Mucosa of descending colon (tissue), 3 donors: ENCODE results near the gene SPPL2A. TPM values are rescaled to one million over a fixed set of nuclear protein-coding genes. Genes with fewer than 3 reads are reported as not detected.
A peak's percentile ranks its signal among the peaks of the same experiment; 100 is the strongest.

Source experiments
- ATAC-seq: fragments of 200-7000 bp; cut with Tn5 transposase; one replicate; pipeline ENCODE4 v1.9.1; 2020; ENCODE audit warnings: mild to moderate bottlenecking, moderate library complexity
- DNase-seq, 3 donors: peaks; one replicate each; pipeline ENCODE4 v3.0.0-alpha.2; 2020
- H3K36me3 ChIP-seq: fragments of 200-600 bp; one replicate; pipeline ENCODE4 v1.8.0; 2021; ENCODE audit warnings: low read depth, mild to moderate bottlenecking
- H3K4me1 ChIP-seq: fragments of 200-600 bp; one replicate; pipeline ENCODE4 v1.8.0; 2021; ENCODE audit warnings: low read depth, mild to moderate bottlenecking
- H3K4me3 ChIP-seq: fragments of 200-600 bp; one replicate; pipeline ENCODE4 v1.8.0; 2021; ENCODE audit warnings: mild to moderate bottlenecking
- H3K9me3 ChIP-seq: fragments of 200-600 bp; one replicate; pipeline ENCODE4 v1.8.0; 2021; ENCODE audit warnings: mild to moderate bottlenecking
- CTCF ChIP-seq: fragments of 200-600 bp; IDR thresholded peaks from one replicate; pipeline ENCODE4 v1.8.0; 2022; ENCODE audit warnings: antibody characterized with exemption, mild to moderate bottlenecking
- intact Hi-C, 2 donors: fragments of 100-400 bp; cut with DNase I in 1 of 2; cut with micrococcal nuclease in 1 of 2; formaldehyde crosslinking; loops; one replicate each; pipeline versions ENCODE4 v1.11.0 to v1.11.1; 2022; cut with DNase I, micrococcal nuclease
- total RNA-seq, 3 donors: library from RNA; stranded (reverse); fragmentation: NEBNext Ultra II Directional in 2 of 3; extraction: Animal tissue kit (Norgen Biotek cat#: 25700) in 2 of 3; gene quantifications; one replicate each; pipeline versions ENCODE4 v1.2.1 to v1.2.4, GENCODE V29; 2021 to 2023
- donor health status: DM: no; HTN: no; CAD: no; lungs with moderate emphysema.
- donor health status: DM: no; HTN: no; CAD: no.
- donor health status: DM: no; HTN: yes; CAD: no.

The SPPL2A gene
- total RNA-seq, 3 donors from 2014 or later = 167 to 341 (median 287) TPM

- H3K4me3 ChIP-seq = peak overlapping the region; percentile 75
- no peak for TF ChIP-seq CTCF
- intact Hi-C loops = loop anchor here in 1 of 2 donors (5.0 kb wide), 1 partner anchor 191 kb away; no protein-coding TSS in a partner anchor
- DNase-seq (peak; percentile 61 to 79 (median 76)), ATAC-seq (peak; percentile 73)
- H3K4me1 ChIP-seq = peaks cover 19% of the 10 kb centered on the region
- H3K36me3 ChIP-seq = no peaks in the 10 kb centered on the region
- H3K9me3 ChIP-seq = no peaks in the 10 kb centered on the region
Observed at GRCh38 chr15:50685976-50686468, 79.5 kb downstream of the SPPL2A start.

- TF ChIP-seq CTCF = no peak
- Histone ChIP-seq H3K9me3 (no peaks in the 10 kb centered on the region), H3K4me3 (peak overlapping the region; percentile 75), H3K4me1 (peaks cover 19% of the 10 kb centered on the region), H3K36me3 (no peaks in the 10 kb centered on the region)
- intact Hi-C loops = loop anchor here in 1 of 2 donors (5.0 kb wide), 1 partner anchor 192 kb away; no protein-coding TSS in a partner anchor
- DNase-seq (no peak), ATAC-seq (no peak)
Observed at GRCh38 chr15:50685191-50685975, 80.1 kb downstream of the SPPL2A start.

DNA sequence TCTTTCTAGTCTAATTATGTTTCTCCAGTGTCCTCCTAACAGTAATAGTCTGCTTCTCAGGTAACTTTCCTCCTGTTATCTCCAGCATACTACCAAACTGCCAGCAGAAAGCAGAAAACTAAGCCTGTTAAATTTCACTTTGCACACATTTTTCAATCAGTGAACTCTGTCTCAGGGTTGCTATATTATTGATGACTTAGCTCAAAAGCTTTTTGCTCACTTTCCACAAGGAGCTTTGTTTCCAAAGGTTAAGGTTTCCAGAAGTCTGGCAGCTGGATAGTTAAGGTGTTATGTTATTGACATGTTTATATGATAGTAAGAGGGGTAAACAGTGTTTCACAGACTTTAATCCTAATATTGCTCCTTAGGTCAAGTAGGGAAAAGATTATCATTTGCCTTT, 84.0 kb downstream of the SPPL2A start:
- Histone ChIP-seq H3K36me3 (no peaks in the 10 kb centered on the region), H3K9me3 (no peaks in the 10 kb centered on the region), H3K4me1 (peaks cover 19% of the 10 kb centered on the region), H3K4me3 (no peak overlapping the region)
- no peak for TF ChIP-seq CTCF
- no peak for ATAC-seq
- intact Hi-C loops = no loop called here
- no peak for DNase-seq

DNA sequence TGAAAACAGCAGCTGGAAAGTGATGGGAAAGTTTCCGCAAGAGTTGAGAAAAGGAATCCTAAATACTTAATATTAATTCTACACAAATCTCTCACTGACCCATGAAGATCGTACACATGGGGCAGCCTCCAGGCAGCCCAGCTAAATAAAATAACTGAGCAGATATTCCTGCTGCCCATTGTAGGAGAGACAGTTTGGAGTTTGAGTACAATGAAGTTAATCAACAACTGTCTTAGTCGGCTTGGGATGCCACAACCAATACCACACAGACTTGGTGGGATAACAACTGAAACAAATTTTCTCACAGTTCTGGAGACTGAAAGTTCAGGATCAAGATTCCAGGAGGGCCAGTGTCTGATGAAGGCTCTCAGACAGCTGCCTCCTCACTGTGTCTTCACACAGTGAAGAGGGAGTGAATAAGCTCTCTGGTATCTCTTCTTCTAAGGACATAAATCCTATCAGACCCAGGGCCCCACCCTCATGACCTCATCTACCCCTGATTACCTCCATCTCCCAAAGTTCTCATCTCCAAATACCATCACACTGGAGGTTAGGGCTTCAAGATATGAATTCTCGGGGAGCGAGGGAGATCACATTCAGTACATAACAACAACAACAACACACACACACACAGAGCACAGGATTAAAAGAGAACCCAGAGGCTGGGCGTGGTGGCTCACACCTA, 88.6 kb downstream of the SPPL2A start:
- DNase-seq = no peak
- intact Hi-C loops = loop anchor here (5.0 kb wide), 2 partner anchors 200 to 210 kb away; no protein-coding TSS in a partner anchor

More for the DNA sequence above, 88.6 kb downstream of the SPPL2A start:
- Histone ChIP-seq H3K4me1 (peaks cover 2% of the 10 kb centered on the region), H3K4me3 (no peak overlapping the region), H3K36me3 (no peaks in the 10 kb centered on the region), H3K9me3 (no peaks in the 10 kb centered on the region)
- peak; percentile 38 for ATAC-seq
- TF ChIP-seq CTCF = no peak
